ENCODE results near the gene HOXB5. TPM values are rescaled to one million over a fixed set of nuclear protein-coding genes. Genes with fewer than 3 reads are reported as not detected.

Gene HOXB5
- total RNA-seq, 1 donor from 2014 or later, result 0.59 TPM

DNA sequence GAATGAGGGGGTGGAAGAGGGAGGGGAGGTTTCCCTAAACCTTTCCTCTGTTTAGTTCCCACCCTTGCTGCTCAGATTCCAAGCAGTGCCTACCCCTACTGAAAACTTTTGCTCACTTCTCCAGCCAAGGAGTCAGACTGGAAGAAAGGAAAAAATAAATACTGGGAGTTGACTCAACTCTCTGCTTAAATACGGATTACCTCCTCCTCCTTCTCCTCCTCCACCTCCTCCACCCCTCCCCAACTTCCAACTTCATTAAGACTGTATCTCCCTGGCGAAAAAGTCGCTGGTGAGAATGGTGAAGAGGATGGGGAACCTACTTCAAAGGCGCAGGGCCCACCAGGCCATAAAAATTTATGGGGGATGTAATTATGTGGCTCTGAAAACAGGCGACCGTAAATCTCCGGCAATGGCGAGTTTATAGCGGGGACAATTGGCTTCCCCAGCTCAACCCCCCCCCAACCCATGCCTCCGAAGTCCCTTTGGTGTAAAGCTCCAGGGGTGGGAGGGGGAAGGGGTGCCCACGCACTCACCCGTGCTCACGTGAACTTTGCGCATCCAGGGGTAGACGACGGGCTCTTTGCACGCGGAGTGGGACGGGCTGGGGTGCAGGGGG is 16.1 kb downstream of the HOXB5 start:
- TF ChIP-seq, protein P1, sequence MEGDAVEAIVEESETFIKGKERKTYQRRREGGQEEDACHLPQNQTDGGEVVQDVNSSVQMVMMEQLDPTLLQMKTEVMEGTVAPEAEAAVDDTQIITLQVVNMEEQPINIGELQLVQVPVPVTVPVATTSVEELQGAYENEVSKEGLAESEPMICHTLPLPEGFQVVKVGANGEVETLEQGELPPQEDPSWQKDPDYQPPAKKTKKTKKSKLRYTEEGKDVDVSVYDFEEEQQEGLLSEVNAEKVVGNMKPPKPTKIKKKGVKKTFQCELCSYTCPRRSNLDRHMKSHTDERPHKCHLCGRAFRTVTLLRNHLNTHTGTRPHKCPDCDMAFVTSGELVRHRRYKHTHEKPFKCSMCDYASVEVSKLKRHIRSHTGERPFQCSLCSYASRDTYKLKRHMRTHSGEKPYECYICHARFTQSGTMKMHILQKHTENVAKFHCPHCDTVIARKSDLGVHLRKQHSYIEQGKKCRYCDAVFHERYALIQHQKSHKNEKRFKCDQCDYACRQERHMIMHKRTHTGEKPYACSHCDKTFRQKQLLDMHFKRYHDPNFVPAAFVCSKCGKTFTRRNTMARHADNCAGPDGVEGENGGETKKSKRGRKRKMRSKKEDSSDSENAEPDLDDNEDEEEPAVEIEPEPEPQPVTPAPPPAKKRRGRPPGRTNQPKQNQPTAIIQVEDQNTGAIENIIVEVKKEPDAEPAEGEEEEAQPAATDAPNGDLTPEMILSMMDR (IDR thresholded peaks at IDR 0.05; ENCODE audit: unreplicated experiment), result no peak
- H3K4me1 Mint-ChIP-seq (ENCODE audit: unreplicated experiment), result peaks cover 54% of the 10 kb centered on the region
- H3K27me3 Mint-ChIP-seq (ENCODE audit: unreplicated experiment), result peaks cover 42% of the 10 kb centered on the region
- DNase-seq (ENCODE audit: low spot score), result no peak
- H3K9me3 Mint-ChIP-seq (ENCODE audit: unreplicated experiment), result no peaks in the 10 kb centered on the region
- H3K27ac Mint-ChIP-seq (ENCODE audit: unreplicated experiment), result no peak overlapping the region
- no peaks in the 10 kb centered on the region for H3K36me3 Mint-ChIP-seq (ENCODE audit: low read depth, unreplicated experiment)
- H3K4me3 Mint-ChIP-seq (ENCODE audit: unreplicated experiment), result peak overlapping the region; percentile 92

- Mint-ChIP-seq H3K4me3 (ENCODE audit: unreplicated experiment) (peak overlapping the region; percentile 92), H3K36me3 (ENCODE audit: low read depth, unreplicated experiment) (peaks cover 3% of the 10 kb centered on the region), H3K9me3 (ENCODE audit: unreplicated experiment) (no peaks in the 10 kb centered on the region), H3K4me1 (ENCODE audit: unreplicated experiment) (peaks cover 57% of the 10 kb centered on the region), H3K27me3 (ENCODE audit: unreplicated experiment) (peaks cover 43% of the 10 kb centered on the region), H3K27ac (ENCODE audit: unreplicated experiment) (no peak overlapping the region)
- TF ChIP-seq, protein P1 (IDR thresholded peaks at IDR 0.05; ENCODE audit: unreplicated experiment), result no peak
- no peak for DNase-seq (ENCODE audit: low spot score)
These were observed 16.9 kb downstream of the HOXB5 start for GRCh38 chr17:48576479-48577309.

- H3K4me1 Mint-ChIP-seq (ENCODE audit: unreplicated experiment), result peaks cover 63% of the 10 kb centered on the region
- peak overlapping the region; percentile 80 for H3K4me3 Mint-ChIP-seq (ENCODE audit: unreplicated experiment)
- DNase-seq (ENCODE audit: low spot score), result no peak
- H3K27me3 Mint-ChIP-seq (ENCODE audit: unreplicated experiment), result peaks cover 40% of the 10 kb centered on the region
- H3K27ac Mint-ChIP-seq (ENCODE audit: unreplicated experiment), result no peak overlapping the region
- peaks cover 6% of the 10 kb centered on the region for H3K36me3 Mint-ChIP-seq (ENCODE audit: low read depth, unreplicated experiment)
- no peaks in the 10 kb centered on the region for H3K9me3 Mint-ChIP-seq (ENCODE audit: unreplicated experiment)
- TF ChIP-seq, protein P1 (IDR thresholded peaks at IDR 0.05; ENCODE audit: unreplicated experiment), result no peak
These were observed 17.7 kb downstream of the HOXB5 start for GRCh38 chr17:48575673-48576478.

- TF ChIP-seq, protein P1 (IDR thresholded peaks at IDR 0.05; ENCODE audit: unreplicated experiment), result no peak
- no peak for DNase-seq (ENCODE audit: low spot score)
- Mint-ChIP-seq H3K27me3 (ENCODE audit: unreplicated experiment) (peaks cover 38% of the 10 kb centered on the region), H3K36me3 (ENCODE audit: low read depth, unreplicated experiment) (peaks cover 6% of the 10 kb centered on the region), H3K4me1 (ENCODE audit: unreplicated experiment) (peaks cover 61% of the 10 kb centered on the region), H3K27ac (ENCODE audit: unreplicated experiment) (no peak overlapping the region), H3K4me3 (ENCODE audit: unreplicated experiment) (no peak overlapping the region), H3K9me3 (ENCODE audit: unreplicated experiment) (no peaks in the 10 kb centered on the region)
These were observed 18.5 kb downstream of the HOXB5 start for GRCh38 chr17:48575066-48575582.
